Measurements from ENCODE around the gene JTB.

JTB gene

DNA sequence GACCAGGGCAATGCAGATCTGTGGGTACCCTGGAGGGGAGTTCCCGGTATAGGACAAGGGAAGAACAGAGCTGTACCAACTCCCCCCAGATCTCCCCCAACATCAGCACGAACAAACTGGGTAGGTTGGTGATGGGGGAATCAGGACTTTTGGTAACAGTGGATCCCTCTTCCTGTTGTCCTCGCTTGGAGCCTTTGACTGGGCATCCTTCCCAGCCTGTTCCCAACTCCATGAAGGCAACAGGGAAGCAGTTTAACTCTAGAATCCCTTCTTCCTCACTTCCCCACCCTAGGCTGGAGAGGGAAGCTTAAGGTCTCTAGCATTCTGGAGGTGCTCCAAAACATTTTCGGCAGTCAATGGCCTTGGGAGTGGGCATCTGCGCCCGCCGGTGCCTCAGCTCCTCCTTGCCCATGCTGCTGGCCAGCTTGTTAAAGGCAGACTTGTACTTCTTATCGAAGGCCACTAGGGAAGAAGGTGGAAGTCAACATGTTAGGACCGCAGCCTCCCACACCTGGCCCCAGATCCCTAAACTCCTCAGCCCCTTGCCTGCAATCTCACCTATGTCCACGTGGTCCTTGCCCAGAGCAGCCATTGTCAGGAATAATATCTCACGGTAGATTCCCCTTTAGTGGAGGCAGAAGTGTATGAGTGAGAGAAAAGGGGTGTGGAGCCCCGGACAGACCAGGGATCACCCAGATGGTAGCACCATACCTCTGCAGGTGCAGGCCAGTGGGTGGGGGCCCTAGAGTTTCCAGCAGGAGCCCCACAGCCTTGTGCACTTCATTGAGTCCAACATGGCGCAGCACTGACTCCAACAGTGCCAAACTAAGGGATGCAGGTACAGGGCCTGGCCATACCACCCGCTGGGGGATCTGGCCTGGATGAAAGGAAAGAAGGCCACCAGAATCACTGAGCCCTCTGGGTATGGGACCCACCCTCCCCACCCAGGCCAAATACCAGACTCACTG, 47.2 kb downstream of the JTB start:
- no peak for DNase-seq

DNA sequence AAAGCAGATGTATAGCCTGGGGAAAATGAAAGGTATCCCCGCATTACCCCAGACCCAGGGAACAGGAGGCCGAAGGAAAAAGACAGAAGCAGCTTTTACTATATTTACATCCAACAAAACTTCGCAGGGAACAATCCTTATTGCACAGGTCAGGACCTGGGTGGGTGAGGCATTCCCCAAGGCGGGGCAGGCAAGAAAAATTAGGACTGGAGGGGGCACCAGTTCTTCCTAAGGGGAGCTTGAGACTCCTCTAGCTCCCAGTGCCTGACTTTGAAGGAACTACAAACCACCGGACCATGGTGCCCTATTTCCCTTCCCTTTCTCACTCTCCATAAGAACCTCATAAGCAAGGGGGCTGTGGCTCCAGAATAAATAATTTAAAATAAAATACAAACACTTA, 48.0 kb downstream of the JTB start:
- DNase-seq: no peak

DNA sequence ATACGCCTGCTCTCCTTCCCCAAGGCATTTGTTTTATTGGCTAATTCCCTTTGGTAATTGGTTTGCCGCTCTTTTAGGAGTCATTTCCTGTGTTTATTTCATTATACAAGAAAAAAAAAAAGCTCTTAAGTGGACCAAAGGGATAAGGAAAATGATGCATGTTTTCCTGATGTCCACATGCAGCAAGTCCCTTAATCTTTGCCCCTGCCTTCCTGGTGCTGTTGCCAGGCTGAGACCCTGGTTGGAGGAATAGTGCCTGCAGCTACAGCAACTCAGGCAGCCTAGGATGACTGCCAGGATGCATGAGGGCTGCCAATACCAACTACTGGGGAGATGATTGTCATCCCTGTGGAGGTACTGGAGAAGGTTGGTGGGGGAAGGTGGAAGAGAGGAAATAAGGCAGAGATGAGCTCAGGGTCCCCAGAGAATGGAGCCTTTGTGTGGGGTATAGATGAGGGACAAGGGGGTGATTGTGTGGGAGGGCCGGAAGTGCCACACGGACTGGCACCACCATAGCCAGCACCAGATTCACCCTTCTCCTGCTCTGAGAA, 48.6 kb downstream of the JTB start:
- peak; percentile 45 for DNase-seq

DNA sequence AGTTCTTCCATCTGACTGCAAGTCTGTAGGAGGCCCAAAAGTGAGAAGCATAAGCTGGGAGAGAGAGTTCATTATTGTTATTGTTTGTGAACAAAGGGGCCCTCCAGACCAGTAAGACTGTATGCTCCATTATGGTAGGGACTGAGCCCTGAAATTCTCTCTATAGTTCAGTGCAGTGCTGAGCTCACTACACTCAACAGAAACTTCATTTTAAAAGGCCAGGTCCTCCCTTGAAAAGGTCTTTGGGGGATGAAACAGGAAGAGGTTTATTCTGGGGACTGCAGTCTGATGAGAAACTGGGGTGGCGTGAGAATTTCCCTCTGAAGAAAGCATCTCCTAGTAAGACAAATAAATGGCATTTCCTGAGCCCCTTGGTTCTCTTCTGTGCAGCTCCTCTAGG, 49.2 kb downstream of the JTB start:
- no peak for DNase-seq

DNA sequence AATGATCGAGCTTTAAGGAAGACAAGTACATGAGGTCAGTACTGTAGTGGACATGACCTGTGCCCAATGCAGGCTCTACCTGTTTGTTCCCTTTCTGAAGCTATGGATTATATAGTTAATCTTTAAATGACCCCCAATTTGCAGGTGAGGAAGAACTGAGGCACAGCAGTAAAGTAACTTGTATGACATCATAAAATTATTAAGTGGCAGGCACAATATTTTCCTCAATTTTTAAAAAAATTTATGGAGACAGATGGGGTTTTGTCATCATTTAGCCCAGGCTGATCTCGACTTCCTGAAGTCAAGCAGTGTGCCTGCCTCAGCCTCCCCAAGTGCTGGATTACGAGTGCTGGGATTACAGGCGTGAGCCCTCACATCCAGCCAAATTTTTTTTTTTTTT, 51.1 kb downstream of the JTB start:
- no peak for DNase-seq

All from EL (cell line).